ENCODE measurements around the gene LRRC51.

Gene LRRC51

GRCh38 chr11:72080326-72081183, at the start of gene LRRC51, which contains the start of gene NUMA1:
Gene LRRC51 (plus strand): TSS chr11:72080850. CDS start chr11:72089084, 8,234 bp downstream.
Gene NUMA1 (minus strand): TSS chr11:72080542. CDS start chr11:72035943, 44,599 bp downstream.
- DNase-seq = peak; percentile 100

- DNase-seq = no peak
Measured at GRCh38 chr11:72036687-72037086, 44.0 kb upstream of the LRRC51 start.

- no peak for DNase-seq
Measured at GRCh38 chr11:72037554-72038311, 42.9 kb upstream of the LRRC51 start.

GRCh38 chr11:72038491-72038890, 42.2 kb upstream of the LRRC51 start:
- DNase-seq = no peak

- no peak for DNase-seq
Measured at GRCh38 chr11:72039031-72039855, 41.4 kb upstream of the LRRC51 start.

- DNase-seq = no peak
Measured at GRCh38 chr11:72039856-72040401, 40.7 kb upstream of the LRRC51 start.

- peak; percentile 93 for DNase-seq
Measured at GRCh38 chr11:72040491-72041363, 39.9 kb upstream of the LRRC51 start.

GRCh38 chr11:72041364-72042063, 39.1 kb upstream of the LRRC51 start:
- DNase-seq = peak; percentile 73

GRCh38 chr11:72042064-72042745, 38.4 kb upstream of the LRRC51 start:
- DNase-seq = no peak

GRCh38 chr11:72045849-72046248, 34.8 kb upstream of the LRRC51 start:
- no peak for DNase-seq

GRCh38 chr11:72048766-72049460, 31.7 kb upstream of the LRRC51 start:
- no peak for DNase-seq

- DNase-seq = no peak
Measured at GRCh38 chr11:72058416-72059034, 22.1 kb upstream of the LRRC51 start.

- DNase-seq = no peak
Measured at GRCh38 chr11:72061739-72062396, 18.8 kb upstream of the LRRC51 start.

- DNase-seq = no peak
Measured at GRCh38 chr11:72066855-72067254, 13.8 kb upstream of the LRRC51 start.

- DNase-seq = no peak
Measured at GRCh38 chr11:72067266-72067665, 13.4 kb upstream of the LRRC51 start.

GRCh38 chr11:72067676-72068075, 13.0 kb upstream of the LRRC51 start:
- DNase-seq = no peak

GRCh38 chr11:72069200-72069599, 11.4 kb upstream of the LRRC51 start:
- DNase-seq = no peak

GRCh38 chr11:72069787-72070251, 10.8 kb upstream of the LRRC51 start:
- DNase-seq = no peak

- DNase-seq = no peak
Measured at GRCh38 chr11:72070491-72070890, 10.2 kb upstream of the LRRC51 start.
